Heart left ventricle (tissue), 16 donors: ENCODE measurements around the gene SYK. TPM values are rescaled to one million over a fixed set of nuclear protein-coding genes. Genes with fewer than 3 reads are reported as not detected.

Experiments
- ATAC-seq, 4 donors: fragments of 200-7000 bp; cut with Tn5 transposase; one replicate each; pipeline ENCODE4 v1.9.1; 2020 to 2022; ENCODE audit warnings: moderate library complexity in 4 of 4, mild to moderate bottlenecking in 3 of 4, moderate number of reproducible peaks in 1 of 4
- DNase-seq, 5 donors: peaks; one replicate each; pipeline ENCODE4 v3.0.0-alpha.2; 2020
- H3K27ac ChIP-seq, 12 donors: fragments of 200-600 bp; sonication (generic) in 4 of 12; one replicate each; pipeline versions ENCODE4 v1.5.0 to v1.8.0; 2016 to 2022; ENCODE audit warnings: mild to moderate bottlenecking in 2 of 12
- H3K27me3 ChIP-seq, 9 donors: fragments of 200-600 bp; sonication (generic) in 2 of 9; one replicate each; pipeline versions ENCODE4 v1.5.1 to v1.8.0; 2016 to 2022; ENCODE audit warnings: mild to moderate bottlenecking in 3 of 9
- H3K36me3 ChIP-seq, 9 donors: fragments of 200-600 bp; sonication (generic) in 2 of 9; one replicate each; pipeline versions ENCODE4 v1.5.0 to v1.8.0; 2018 to 2022; ENCODE audit warnings: mild to moderate bottlenecking in 2 of 9
- H3K4me1 ChIP-seq, 12 donors: fragments of 200-600 bp; sonication (generic) in 4 of 12; one replicate each; pipeline versions ENCODE4 v1.5.0 to v1.8.0; 2016 to 2022; ENCODE audit warnings: mild to moderate bottlenecking in 3 of 12
- H3K4me3 ChIP-seq, 12 donors: fragments of 200-600 bp; sonication (generic) in 4 of 12; one replicate each; pipeline versions ENCODE4 v1.5.0 to v1.8.0; 2017 to 2022; ENCODE audit warnings: mild to moderate bottlenecking in 9 of 12, moderate library complexity in 4 of 12
- H3K9me3 ChIP-seq, 12 donors: fragments of 200-600 bp; sonication (generic) in 4 of 12; one replicate each; pipeline versions ENCODE4 v1.5.0 to v1.8.0; 2016 to 2022; ENCODE audit warnings: mild to moderate bottlenecking in 1 of 12
- POLR2A ChIP-seq, 2 donors: fragments of 450-650 bp; IDR thresholded peaks; one replicate each; pipeline ENCODE4 v1.6.1; 2017; ENCODE audit warnings: antibody characterized with exemption in 2 of 2, mild to moderate bottlenecking in 2 of 2, moderate library complexity in 2 of 2
- WGBS, 4 donors: extraction: QIAGEN DNeasy Blood & Tissue Kit in 2 of 4; methylation state at CpG; one replicate each; pipeline versions ENCODE4 v1.1.5 to v1.1.7; 2013 to 2018; 5-methylcytosine and 5-hydroxymethylcytosine counted together
- intact Hi-C, 10 donors: fragments of 100-400 bp; cut with DNase I; formaldehyde crosslinking; loops; one replicate each; pipeline versions ENCODE4 v1.11.1 to v1.14.2; 2022
- polyA plus RNA-seq, 2 donors: library from polyadenylated mRNA; stranded (reverse); fragments of 200-250 nt; gene quantifications; one replicate each; pipeline ENCODE4 v1.2.3, GENCODE V29; 2013
- total RNA-seq, 9 donors: library from RNA; depleted of rRNA in 2 of 9; stranded (reverse); fragments of >200 nt in 2 of 9; fragmentation: NEBNext Ultra II Directional in 3 of 9; extraction: Animal tissue kit (Norgen Biotek cat#: 25700) in 3 of 9; gene quantifications; one replicate each; pipeline versions ENCODE4 v1.1.0 to v1.2.4, GENCODE V29; 2016 to 2023
- TF ChIP-seq, protein P1 (sequence below), 12 donors: fragments of 200-600 bp; sonication (generic) in 4 of 12; IDR thresholded peaks; one replicate each; pipeline versions ENCODE4 v1.5.0 to v1.8.0; 2018 to 2022; ENCODE audit warnings: antibody characterized with exemption in 12 of 12, mild to moderate bottlenecking in 5 of 12
- donor health status: ischemic (EF 13 %, LVEDD 7.1; RV severe dilation, severe dysfunction).
- donor health status: healthy with polysubstance abuse.
- donor health status: DM: no; HTN: yes; CAD: no.
- donor health status: DM: no; HTN: no; CAD: no.
- donor health status: ischemic (EF 25% LVEDD 6.9; RV normal size, moderate dysfunction).
- donor health status: ischemic (EF 25% LVEDD 5.7; RV mildly dilated, moderate dysfunction).
- donor health status: healthy.
- donor health status: DM: yes; HTN: yes; CAD: no.
- donor health status: ischemic (EF 35%, LVEDD 5.7; RV mildly dilated, moderate dysfunction).
- donor health status: nonischemic (EF 11% LVEDD 7.7; RV severe dilation, severe dysfunction).
- donor health status: DM: yes; HTN: yes; CAD: no.
- donor health status: PGD.
- donor health status: ischemic (EF 29% LVEDD 5.4; RV normal size, mild dysfunction).
- donor health status: nonischemic (EF 23%, LVEDD 6.1; RV moderate dilation, normal function).

The SYK gene
- total and polyA plus RNA-seq, 11 donors = 0.53 to 41.3 (median 2.4) TPM

- peaks cover 0 to 43% (median 0%) of the 10 kb centered on the region in 9 donors for H3K36me3 ChIP-seq
- 11 to 18% (median 15%) methylated on average over 4 of the region's 4 CpGs for WGBS, 4 donors
- peak in 2 of 4 donors; percentile 32 to 36 for ATAC-seq
Observed at GRCh38 chr9:90870621-90871326, 69.2 kb downstream of the SYK start.

DNA sequence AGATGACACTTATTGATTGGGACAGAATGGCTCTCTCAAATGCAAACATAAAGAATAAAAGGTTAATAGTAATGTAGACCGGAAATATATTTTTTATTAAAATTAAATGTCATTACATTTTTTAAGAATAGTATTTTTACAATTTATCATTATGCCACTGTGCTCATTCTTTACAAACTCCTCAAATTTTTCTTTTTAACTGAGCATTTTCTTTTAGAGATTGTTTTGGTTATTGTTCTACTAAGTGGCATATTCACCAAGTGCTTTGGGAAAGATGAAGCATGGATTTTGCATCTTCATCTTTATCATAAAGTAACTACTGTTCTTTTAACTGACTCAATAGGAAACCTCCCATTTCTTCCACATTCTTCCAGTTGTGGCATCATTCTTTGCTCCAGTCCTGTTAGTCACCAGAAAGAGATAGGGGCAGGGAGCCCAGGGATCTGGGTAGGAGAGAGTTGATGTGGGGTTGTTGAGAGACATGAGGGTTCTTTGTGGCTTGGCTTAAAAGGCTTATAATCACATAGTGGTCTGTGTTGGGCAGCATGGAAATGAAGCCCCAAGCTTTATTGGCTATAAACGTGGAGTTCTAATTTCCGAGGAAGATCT, 69.8 kb downstream of the SYK start:
- H3K36me3 ChIP-seq = peaks cover 0 to 45% (median 0%) of the 10 kb centered on the region in 9 donors
- DNase-seq (no peak), ATAC-seq (no peak)
- no peak overlapping the region for H3K4me3 ChIP-seq
- no peak overlapping the region for H3K27ac ChIP-seq
- TF ChIP-seq POLR2A (IDR thresholded peaks at IDR 0.05) = no peak
- TF ChIP-seq, protein P1, sequence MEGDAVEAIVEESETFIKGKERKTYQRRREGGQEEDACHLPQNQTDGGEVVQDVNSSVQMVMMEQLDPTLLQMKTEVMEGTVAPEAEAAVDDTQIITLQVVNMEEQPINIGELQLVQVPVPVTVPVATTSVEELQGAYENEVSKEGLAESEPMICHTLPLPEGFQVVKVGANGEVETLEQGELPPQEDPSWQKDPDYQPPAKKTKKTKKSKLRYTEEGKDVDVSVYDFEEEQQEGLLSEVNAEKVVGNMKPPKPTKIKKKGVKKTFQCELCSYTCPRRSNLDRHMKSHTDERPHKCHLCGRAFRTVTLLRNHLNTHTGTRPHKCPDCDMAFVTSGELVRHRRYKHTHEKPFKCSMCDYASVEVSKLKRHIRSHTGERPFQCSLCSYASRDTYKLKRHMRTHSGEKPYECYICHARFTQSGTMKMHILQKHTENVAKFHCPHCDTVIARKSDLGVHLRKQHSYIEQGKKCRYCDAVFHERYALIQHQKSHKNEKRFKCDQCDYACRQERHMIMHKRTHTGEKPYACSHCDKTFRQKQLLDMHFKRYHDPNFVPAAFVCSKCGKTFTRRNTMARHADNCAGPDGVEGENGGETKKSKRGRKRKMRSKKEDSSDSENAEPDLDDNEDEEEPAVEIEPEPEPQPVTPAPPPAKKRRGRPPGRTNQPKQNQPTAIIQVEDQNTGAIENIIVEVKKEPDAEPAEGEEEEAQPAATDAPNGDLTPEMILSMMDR (IDR thresholded peaks at IDR 0.05) = peak in 1 of 12 donors; percentile 11
- no peaks in the 10 kb centered on the region for H3K9me3 ChIP-seq
- H3K27me3 ChIP-seq = peaks cover 0 to 5% (median 0%) of the 10 kb centered on the region in 9 donors
- H3K4me1 ChIP-seq = peaks cover 0 to 9% (median 0%) of the 10 kb centered on the region in 12 donors
- intact Hi-C loops = loop anchor here (5.0 to 10.0 kb wide), 6 partner anchors 644 to 1294 kb away; no protein-coding TSS in a partner anchor
- WGBS, 4 donors = 40 to 49% (median 42%) methylated on average over 3 of the region's 3 CpGs

More at GRCh38 chr9:90870621-90871326, 69.2 kb downstream of the SYK start:
- no peak for DNase-seq
- no peak for TF ChIP-seq POLR2A (IDR thresholded peaks at IDR 0.05)
- TF ChIP-seq, protein P1 (IDR thresholded peaks at IDR 0.05) = peak; percentile 72 to 93 (median 86)
- Histone ChIP-seq H3K27ac (no peak overlapping the region), H3K4me1 (peaks cover 0 to 9% (median 0%) of the 10 kb centered on the region in 12 donors), H3K4me3 (no peak overlapping the region), H3K27me3 (peaks cover 0 to 5% (median 0%) of the 10 kb centered on the region in 9 donors), H3K9me3 (no peaks in the 10 kb centered on the region)
- intact Hi-C loops = loop anchor here (5.0 to 10.0 kb wide), 6 partner anchors 643 to 1293 kb away; no protein-coding TSS in a partner anchor

DNA sequence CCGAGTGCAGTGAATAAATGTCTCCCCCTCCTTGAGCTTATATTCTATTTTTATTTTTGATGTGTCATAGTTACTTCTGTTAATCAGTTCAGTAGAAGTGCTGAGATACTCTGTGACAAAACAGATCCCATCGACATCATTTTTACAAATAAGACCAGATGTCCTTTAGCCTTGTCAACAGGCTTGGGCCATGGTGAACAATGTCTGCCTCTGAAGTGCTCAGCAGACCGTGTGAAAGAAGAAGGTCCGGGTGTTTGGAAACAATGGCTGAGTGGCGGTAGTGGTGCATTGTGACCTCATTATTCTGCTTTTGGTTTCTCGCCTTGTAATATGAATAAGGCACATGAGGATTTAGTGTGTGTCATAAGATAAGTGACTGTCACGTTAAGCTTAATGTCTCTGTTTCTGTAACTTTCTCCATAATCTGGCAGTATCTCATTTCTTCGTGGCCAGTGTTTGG, 71.2 kb downstream of the SYK start:
- WGBS, 4 donors = 33 to 39% (median 38%) methylated on average over 8 of the region's 8 CpGs
- peaks cover 0 to 49% (median 0%) of the 10 kb centered on the region in 9 donors for H3K36me3 ChIP-seq
- peaks cover 0 to 5% (median 0%) of the 10 kb centered on the region in 9 donors for H3K27me3 ChIP-seq
- no peaks in the 10 kb centered on the region for H3K9me3 ChIP-seq
- intact Hi-C loops = loop anchor here (2.0 to 10.0 kb wide), 7 partner anchors 646 to 1296 kb away; no protein-coding TSS in a partner anchor
- peak overlapping the region in 2 of 12 donors; percentile 30 to 42 for H3K27ac ChIP-seq
- peaks cover 0 to 9% (median 0%) of the 10 kb centered on the region in 12 donors for H3K4me1 ChIP-seq
- H3K4me3 ChIP-seq = no peak overlapping the region
- DNase-seq = no peak
- peak; percentile 67 to 92 (median 86) for ATAC-seq
- TF ChIP-seq, protein P1 (IDR thresholded peaks at IDR 0.05) = no peak
- no peak for TF ChIP-seq POLR2A (IDR thresholded peaks at IDR 0.05)

- TF ChIP-seq, protein P1 (IDR thresholded peaks at IDR 0.05) = no peak
- no peak for TF ChIP-seq POLR2A (IDR thresholded peaks at IDR 0.05)
- peak overlapping the region in 1 of 12 donors; percentile 42 for H3K27ac ChIP-seq
- intact Hi-C loops = loop anchor here (2.0 to 10.0 kb wide), 7 partner anchors 646 to 1296 kb away; no protein-coding TSS in a partner anchor
- peaks cover 0 to 9% (median 0%) of the 10 kb centered on the region in 12 donors for H3K4me1 ChIP-seq
- H3K9me3 ChIP-seq = no peaks in the 10 kb centered on the region
- ATAC-seq (no peak), DNase-seq (no peak)
- WGBS, 4 donors = 79 to 88% (median 85%) methylated on average over 2 of the region's 2 CpGs
- no peak overlapping the region for H3K4me3 ChIP-seq
- H3K36me3 ChIP-seq = peaks cover 0 to 55% (median 0%) of the 10 kb centered on the region in 9 donors
- peaks cover 0 to 5% (median 0%) of the 10 kb centered on the region in 9 donors for H3K27me3 ChIP-seq
Observed at GRCh38 chr9:90873422-90873821, 71.8 kb downstream of the SYK start.
